GM12878 (cell line): ENCODE measurements around the gene KLHL10. TPM values are rescaled to one million over a fixed set of nuclear protein-coding genes. Genes with fewer than 3 reads are reported as not detected.

Experiments used
- ATAC-seq: fragments of 200-7000 bp; cut with Tn5 transposase; 3 replicates; pipeline ENCODE4 v1.9.1; 2020; ENCODE audit warnings: mild to moderate bottlenecking, moderate library complexity
- BruUV-seq: library from RNA; stranded (reverse); fragments of 400-500 nt; replicated peaks from 2 replicates; lab custom pipeline; 2021; lab: Mats Ljungman, UMichigan
- CTCF ChIA-PET: fragments of 300-600 bp; sonication (Branson Sonifier 250); formaldehyde crosslinking; extraction: SDS; loops from one replicate; lab custom pipeline; 2021; ENCODE audit warnings: inconsistent platforms; lab: Yijun Ruan, JAX
- POLR2A ChIA-PET: fragments of 350-600 bp; formaldehyde crosslinking; extraction: SDS; loops from one replicate; lab custom pipeline; 2021; ENCODE audit warnings: inconsistent platforms; lab: Charles Lee
- RAD21 ChIA-PET: fragments of 300-600 bp; sonication (Branson Sonifier 250); formaldehyde crosslinking; loops from one replicate; lab custom pipeline; 2023; ENCODE audit warnings: antibody characterized with exemption; ENCODE audit not compliant: unreplicated experiment; lab: Charles Lee
- SMC1A ChIA-PET: fragments of 300-600 bp; sonication (Branson Sonifier 250); formaldehyde crosslinking; loops from one replicate; lab custom pipeline; 2023; ENCODE audit not compliant: unreplicated experiment, uncharacterized antibody; lab: Charles Lee
- DNase-seq: peaks from one replicate; pipeline ENCODE4 v3.0.0-alpha.2; 2011; ENCODE audit warnings: low read depth, low spot score
- FAIRE-seq: peaks from 3 replicates; lab custom pipeline; 2011; peaks lifted over from hg19 to GRCh38; lab: Jason Lieb, UNC
- H2AFZ ChIP-seq: 2 replicates; pipeline ENCODE4 v1.6.0; 2011; ENCODE audit warnings: low read depth, low read length, control low read depth; ENCODE audit not compliant: control insufficient read depth
- H3K27ac ChIP-seq: 2 replicates; pipeline ENCODE4 v1.5.1; 2011; ENCODE audit warnings: control low read depth; ENCODE audit not compliant: control insufficient read depth, insufficient read depth
- H3K27me3 ChIP-seq, 2 experiments: replicated peaks in 1 of 2; 2 replicates each; pipeline versions ENCODE4 v1.6.0 to v1.6.1; 2011; ENCODE audit warnings: low read length in 1 of 2; ENCODE audit not compliant: control insufficient read depth in 2 of 2, insufficient read depth in 2 of 2
- H3K36me3 ChIP-seq, 2 experiments: 2 replicates each; pipeline ENCODE4 v1.5.1; 2011; ENCODE audit warnings: low read length in 1 of 2; ENCODE audit not compliant: control insufficient read depth in 2 of 2, insufficient read depth in 2 of 2
- H3K4me1 ChIP-seq: 2 replicates; pipeline ENCODE4 v1.6.1; 2011; ENCODE audit warnings: mild to moderate bottlenecking, low read length, moderate library complexity, mixed read lengths; ENCODE audit not compliant: control insufficient read depth, insufficient read depth
- H3K4me2 ChIP-seq: 2 replicates; pipeline ENCODE4 v1.6.0; 2011; ENCODE audit warnings: control low read depth; ENCODE audit not compliant: control insufficient read depth, insufficient read depth
- H3K4me3 ChIP-seq: fragments of 200-600 bp; sonication (generic); 2 replicates; pipeline ENCODE4 v1.5.1; 2016
- H3K79me2 ChIP-seq: 2 replicates; pipeline ENCODE4 v1.6.0; 2011; ENCODE audit warnings: low read length; ENCODE audit not compliant: control insufficient read depth, insufficient read depth
- H3K9ac ChIP-seq: 2 replicates; pipeline ENCODE4 v1.8.0; 2011; ENCODE audit warnings: low read length, control low read depth, mixed read lengths; ENCODE audit not compliant: control insufficient read depth, insufficient read depth
- H3K9me3 ChIP-seq: replicated peaks from 3 replicates; pipeline ENCODE4 v1.5.1; 2011; ENCODE audit warnings: mild to moderate bottlenecking, low read length; ENCODE audit not compliant: control insufficient read depth, insufficient read depth
- H4K20me1 ChIP-seq: 2 replicates; pipeline ENCODE4 v1.6.0; 2011; ENCODE audit not compliant: control insufficient read depth, insufficient read depth
- BMI1 ChIP-seq: fragments of 450-650 bp; IDR thresholded peaks from 2 replicates; pipeline ENCODE4 v1.6.1; 2016; ENCODE audit warnings: mild to moderate bottlenecking, moderate library complexity, borderline replicate concordance
- GATAD2B ChIP-seq: fragments of 450-650 bp; conservative IDR thresholded peaks from 2 replicates; pipeline ENCODE4 v1.6.1; 2017; ENCODE audit warnings: low read depth, mild to moderate bottlenecking, moderate library complexity
- IRF4 ChIP-seq: IDR thresholded peaks from 2 replicates; pipeline ENCODE4 v1.6.1; 2011; ENCODE audit warnings: low read depth, low read length
- KLF5 ChIP-seq: fragments of 450-650 bp; IDR thresholded peaks from 2 replicates; pipeline ENCODE4 v1.6.1; 2014; ENCODE audit warnings: mild to moderate bottlenecking; ENCODE audit not compliant: partially characterized antibody
- NBN ChIP-seq: fragments of 450-650 bp; IDR thresholded peaks from 2 replicates; pipeline ENCODE4 v1.6.1; 2016
- NFYB ChIP-seq: IDR thresholded peaks from 2 replicates; pipeline ENCODE4 v1.6.1; 2011; ENCODE audit warnings: low read depth, mild to moderate bottlenecking, low read length, improper control_type of control experiment, moderate library complexity; ENCODE audit not compliant: insufficient read depth
- POLR2AphosphoS5 ChIP-seq: IDR thresholded peaks from 2 replicates; pipeline ENCODE4 v1.6.1; 2011; ENCODE audit warnings: mild to moderate bottlenecking, low read length, inconsistent platforms
- RFX5 ChIP-seq: IDR thresholded peaks from 2 replicates; pipeline ENCODE4 v1.6.1; 2011; ENCODE audit warnings: low read depth, low read length, improper control_type of control experiment
- RUNX3 ChIP-seq: IDR thresholded peaks from 2 replicates; pipeline ENCODE4 v1.6.1; 2012; ENCODE audit warnings: low read length, inconsistent platforms
- SMC3 ChIP-seq: IDR thresholded peaks from 2 replicates; pipeline ENCODE4 v1.6.1; 2011; ENCODE audit warnings: low read length, improper control_type of control experiment, borderline replicate concordance
- TBL1XR1 ChIP-seq: IDR thresholded peaks from 2 replicates; pipeline ENCODE4 v1.6.1; 2012; ENCODE audit warnings: low read depth, low read length, improper control_type of control experiment
- TCF12 ChIP-seq: IDR thresholded peaks from 2 replicates; pipeline ENCODE4 v1.6.1; 2011; ENCODE audit warnings: low read depth, mild to moderate bottlenecking, low read length
- WGBS: methylation state at CpG from one replicate; pipeline ENCODE4 v1.1.6; 2016; ENCODE audit warnings: low lambda C conversion rate; ENCODE audit not compliant: insufficient replicate concordance, insufficient coverage; ENCODE audit errors: missing lambda C conversion rate; 5-methylcytosine and 5-hydroxymethylcytosine counted together
- in situ Hi-C: fragments of 300-500 bp; cut with MboI; formaldehyde crosslinking; loops from 9 replicates; pipeline ENCODE4 v1.14.3; 2018; ENCODE audit warnings: mixed read lengths
- intact Hi-C: fragments of 100-400 bp; cut with micrococcal nuclease; formaldehyde crosslinking; loops from one replicate; pipeline ENCODE4 v1.14.2; 2022; ENCODE audit not compliant: unreplicated experiment
- polyA plus RNA-seq, 11 experiments: library from polyadenylated mRNA; depleted of rRNA in 4 of 11; unstranded in 6 of 11; stranded (reverse) in 5 of 11; fragments of >200 nt; fragmentation: Nextera tagmentation in 4 of 11; fragmentation: Illumina TruSeq in 1 of 11; extraction: Ambion mirVana in 4 of 11; extraction: Trizol in 1 of 11; gene quantifications; 1 replicate in 1 of 11; 2 replicates in 10 of 11; pipeline versions ENCODE4 v1.2.1 to v1.2.3, GENCODE V29; 2011 to 2016; ENCODE audit warnings: inconsistent platforms in 2 of 11, missing spikeins in 2 of 11, low read depth in 1 of 11
- total RNA-seq, 4 experiments: library from RNA; depleted of rRNA in 3 of 4; stranded (reverse); fragments of >200 nt in 3 of 4; fragmentation: Illumina TruSeq in 1 of 4; extraction: Trizol in 1 of 4; gene quantifications; 2 replicates each; pipeline versions ENCODE4 v1.2.1 to v1.2.3, GENCODE V29; 2013 to 2021
- TF ChIP-seq, protein P1 (sequence below): fragments of 450-650 bp; formaldehyde crosslinking; IDR thresholded peaks from 2 replicates; pipeline ENCODE4 v1.5.0; 2022; ENCODE audit warnings: mild to moderate bottlenecking, missing genetic modification characterization
- TF ChIP-seq, protein P2 (sequence below): fragments of 450-650 bp; IDR thresholded peaks from 2 replicates; pipeline ENCODE4 v1.6.1; 2018; ENCODE audit warnings: mild to moderate bottlenecking, low read depth, moderate library complexity; ENCODE audit not compliant: partially characterized antibody

Gene KLHL10
- total and polyA plus RNA-seq, 10 of the 15 experiments (the other 5 are each of a cell fraction or from before 2014, with no cell fraction given) = 0.13 to 0.62 (median 0.20) TPM; not detected in 4

DNA sequence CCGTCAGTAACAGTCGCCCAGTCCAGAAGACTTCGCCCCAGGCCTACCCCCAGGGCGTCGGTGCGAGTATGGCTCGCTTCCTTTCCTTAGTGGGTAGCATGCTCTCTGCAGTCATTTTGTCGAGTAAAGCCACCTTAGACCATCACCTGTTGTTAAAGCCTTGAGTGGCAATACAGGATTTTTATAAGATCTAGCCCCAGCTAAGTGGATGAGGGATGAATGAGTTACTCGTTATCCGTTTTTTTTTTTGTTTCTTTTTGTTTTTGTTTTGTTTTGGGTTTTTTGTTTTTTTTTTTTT, 27.9 kb downstream of the KLHL10 start:
- H4K20me1 ChIP-seq = no peaks in the 10 kb centered on the region; the same call in 1 of the 2 replicates
- no peaks in the 10 kb centered on the region for H3K27me3 ChIP-seq
- H3K4me1 ChIP-seq = peaks cover 7% of the 10 kb centered on the region; the same call in 1 of the 2 replicates
- H3K27ac ChIP-seq = no peak overlapping the region
- ChIA-PET RAD21 (interaction anchor here (0.6 to 2.7 kb wide), 6 partner anchors 14 to 329 kb away, joined by 3 to 15 read pairs (median 4); partner anchors contain the start of genes EIF1, GHDC and ODAD4), SMC1A (interaction anchor here (3.9 kb wide), 1 partner anchor 16 kb away, joined by 33 read pairs; no protein-coding TSS in a partner anchor), POLR2A (interaction anchor here (0.6 to 3.4 kb wide), 5 partner anchors 14 to 186 kb away, joined by 3 to 15 read pairs (median 3); partner anchors contain the start of gene EIF1)
- in situ Hi-C loops = no loop called here
- H3K9me3 ChIP-seq = no peaks in the 10 kb centered on the region
- peaks cover 8 to 23% of the 10 kb centered on the region in 2 experiments for H3K36me3 ChIP-seq
- no TSS peak for BruUV-seq
- peak; percentile 33 for DNase-seq
- under 1% methylated on average over 10 of the region's 10 CpGs for WGBS
- TF ChIP-seq KLF5 (no peak), TBL1XR1 (no peak), IRF4 (no peak), BMI1 (no peak), GATAD2B (no peak), SMC3 (no peak), RUNX3 (0 out of 2 replicates have a peak, but pooled peaks have one; percentile 1), TCF12 (0 out of 2 replicates have a peak, but pooled peaks have one; percentile 1), POLR2AphosphoS5 (peak; percentile 12; the same call in 1 of the 2 replicates), RFX5 (0 out of 2 replicates have a peak, but pooled peaks have one; percentile 2), NBN (0 out of 2 replicates have a peak, but pooled peaks have one; percentile 1), NFYB (no peak)
- TF ChIP-seq, protein P1, sequence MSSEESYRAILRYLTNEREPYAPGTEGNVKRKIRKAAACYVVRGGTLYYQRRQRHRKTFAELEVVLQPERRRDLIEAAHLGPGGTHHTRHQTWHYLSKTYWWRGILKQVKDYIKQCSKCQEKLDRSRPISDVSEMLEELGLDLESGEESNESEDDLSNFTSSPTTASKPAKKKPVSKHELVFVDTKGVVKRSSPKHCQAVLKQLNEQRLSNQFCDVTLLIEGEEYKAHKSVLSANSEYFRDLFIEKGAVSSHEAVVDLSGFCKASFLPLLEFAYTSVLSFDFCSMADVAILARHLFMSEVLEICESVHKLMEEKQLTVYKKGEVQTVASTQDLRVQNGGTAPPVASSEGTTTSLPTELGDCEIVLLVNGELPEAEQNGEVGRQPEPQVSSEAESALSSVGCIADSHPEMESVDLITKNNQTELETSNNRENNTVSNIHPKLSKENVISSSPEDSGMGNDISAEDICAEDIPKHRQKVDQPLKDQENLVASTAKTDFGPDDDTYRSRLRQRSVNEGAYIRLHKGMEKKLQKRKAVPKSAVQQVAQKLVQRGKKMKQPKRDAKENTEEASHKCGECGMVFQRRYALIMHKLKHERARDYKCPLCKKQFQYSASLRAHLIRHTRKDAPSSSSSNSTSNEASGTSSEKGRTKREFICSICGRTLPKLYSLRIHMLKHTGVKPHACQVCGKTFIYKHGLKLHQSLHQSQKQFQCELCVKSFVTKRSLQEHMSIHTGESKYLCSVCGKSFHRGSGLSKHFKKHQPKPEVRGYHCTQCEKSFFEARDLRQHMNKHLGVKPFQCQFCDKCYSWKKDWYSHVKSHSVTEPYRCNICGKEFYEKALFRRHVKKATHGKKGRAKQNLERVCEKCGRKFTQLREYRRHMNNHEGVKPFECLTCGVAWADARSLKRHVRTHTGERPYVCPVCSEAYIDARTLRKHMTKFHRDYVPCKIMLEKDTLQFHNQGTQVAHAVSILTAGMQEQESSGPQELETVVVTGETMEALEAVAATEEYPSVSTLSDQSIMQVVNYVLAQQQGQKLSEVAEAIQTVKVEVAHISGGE = no peak
- TF ChIP-seq, protein P2, sequence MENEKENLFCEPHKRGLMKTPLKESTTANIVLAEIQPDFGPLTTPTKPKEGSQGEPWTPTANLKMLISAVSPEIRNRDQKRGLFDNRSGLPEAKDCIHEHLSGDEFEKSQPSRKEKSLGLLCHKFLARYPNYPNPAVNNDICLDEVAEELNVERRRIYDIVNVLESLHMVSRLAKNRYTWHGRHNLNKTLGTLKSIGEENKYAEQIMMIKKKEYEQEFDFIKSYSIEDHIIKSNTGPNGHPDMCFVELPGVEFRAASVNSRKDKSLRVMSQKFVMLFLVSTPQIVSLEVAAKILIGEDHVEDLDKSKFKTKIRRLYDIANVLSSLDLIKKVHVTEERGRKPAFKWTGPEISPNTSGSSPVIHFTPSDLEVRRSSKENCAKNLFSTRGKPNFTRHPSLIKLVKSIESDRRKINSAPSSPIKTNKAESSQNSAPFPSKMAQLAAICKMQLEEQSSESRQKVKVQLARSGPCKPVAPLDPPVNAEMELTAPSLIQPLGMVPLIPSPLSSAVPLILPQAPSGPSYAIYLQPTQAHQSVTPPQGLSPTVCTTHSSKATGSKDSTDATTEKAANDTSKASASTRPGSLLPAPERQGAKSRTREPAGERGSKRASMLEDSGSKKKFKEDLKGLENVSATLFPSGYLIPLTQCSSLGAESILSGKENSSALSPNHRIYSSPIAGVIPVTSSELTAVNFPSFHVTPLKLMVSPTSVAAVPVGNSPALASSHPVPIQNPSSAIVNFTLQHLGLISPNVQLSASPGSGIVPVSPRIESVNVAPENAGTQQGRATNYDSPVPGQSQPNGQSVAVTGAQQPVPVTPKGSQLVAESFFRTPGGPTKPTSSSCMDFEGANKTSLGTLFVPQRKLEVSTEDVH = no peak
- TF ChIP-seq, all 136 proteins: peak for 5
- H3K79me2 ChIP-seq = peaks cover 36% of the 10 kb centered on the region
- peak overlapping the region; percentile 92 for H2AFZ ChIP-seq
- FAIRE-seq = no peak
- peak overlapping the region; percentile 37; the same call in 1 of the 2 replicates for H3K4me3 ChIP-seq
- H3K4me2 ChIP-seq = peak overlapping the region; percentile 81
- ATAC-seq = no peak
- peak overlapping the region; percentile 8; the same call in 1 of the 2 replicates for H3K9ac ChIP-seq
- CTCF ChIA-PET = interaction anchor here (0.7 to 3.9 kb wide), 3 partner anchors 16 to 161 kb away, joined by 3 to 18 read pairs (median 4); no protein-coding TSS in a partner anchor
- intact Hi-C loops = no loop called here
